Activated T-helper 2 cell treated with anti-CD3 and anti-CD28 coated beads, Interferon-gamma antibody, Interleukin-2, Interleukin-4, amounts not matched to agents 10 μg/mL and 5 μg/mL and 100 μg/mL, durations not matched to agents 14 hours and 24 hours and 36 hours (primary cell): Measurements from ENCODE around the gene PRICKLE3. TPM values are rescaled to one million over a fixed set of nuclear protein-coding genes. Genes with fewer than 3 reads are reported as not detected.

Source experiments
- DNase-seq: peaks from one replicate; pipeline ENCODE4 v3.0.0; 2021; ENCODE audit warnings: low spot score
- H3K27ac Mint-ChIP-seq: one replicate; pipeline ENCODE4 v1.8.0; 2021; ENCODE audit warnings: mixed read lengths
- H3K27me3 Mint-ChIP-seq: one replicate; pipeline ENCODE4 v1.8.0; 2021; ENCODE audit warnings: low read depth, mixed read lengths
- H3K36me3 Mint-ChIP-seq: one replicate; pipeline ENCODE4 v1.8.0; 2021; ENCODE audit warnings: low read depth, mixed read lengths
- H3K4me1 Mint-ChIP-seq: one replicate; pipeline ENCODE4 v1.8.0; 2021; ENCODE audit warnings: low read depth, mixed read lengths
- H3K4me3 Mint-ChIP-seq: one replicate; pipeline ENCODE4 v1.8.0; 2021; ENCODE audit warnings: low read depth, mild to moderate bottlenecking, moderate library complexity, mixed read lengths
- H3K9me3 Mint-ChIP-seq: one replicate; pipeline ENCODE4 v1.8.0; 2021; ENCODE audit warnings: mixed read lengths
- intact Hi-C: fragments of 100-400 bp; cut with micrococcal nuclease; formaldehyde crosslinking; loops from one replicate; pipeline ENCODE4 v1.15.1; 2023
- total RNA-seq: library from RNA; stranded (reverse); gene quantifications from 2 replicates; pipeline ENCODE4 v1.2.3, GENCODE V29; 2022

PRICKLE3 gene
- total RNA-seq, 1 donor from 2014 or later: 26.9 TPM

DNA sequence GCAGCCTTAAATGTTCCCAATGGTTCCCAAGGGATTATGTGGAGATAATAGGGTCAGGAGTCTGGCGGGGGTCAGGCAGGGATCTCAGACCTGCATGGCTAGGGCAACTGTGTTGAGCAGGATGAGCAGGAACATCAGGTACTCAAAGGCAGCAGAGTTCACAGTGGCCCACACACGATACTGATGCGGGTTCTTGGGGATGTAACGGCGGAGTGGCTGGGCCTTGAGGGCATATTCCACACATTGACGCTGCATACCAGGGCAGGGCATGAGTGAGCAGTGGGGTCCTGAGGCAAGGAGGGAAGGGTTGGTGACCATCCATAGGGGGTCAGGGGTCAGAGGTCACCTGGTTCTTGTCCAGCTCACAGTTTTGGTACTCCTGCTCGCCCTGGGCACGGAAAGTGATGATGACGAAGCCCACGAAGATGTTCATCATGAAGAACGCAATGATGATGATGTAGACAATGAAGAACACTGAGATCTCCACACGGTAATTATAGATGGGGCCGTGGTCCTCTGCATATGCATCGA, 28.9 kb upstream of the PRICKLE3 start:
- no peak overlapping the region for H3K4me3 Mint-ChIP-seq
- no peak for DNase-seq
- H3K27me3 Mint-ChIP-seq: no peaks in the 10 kb centered on the region
- H3K4me1 Mint-ChIP-seq: no peaks in the 10 kb centered on the region
- intact Hi-C loops: no loop called here
- H3K27ac Mint-ChIP-seq: no peak overlapping the region
- no peaks in the 10 kb centered on the region for H3K36me3 Mint-ChIP-seq
- no peaks in the 10 kb centered on the region for H3K9me3 Mint-ChIP-seq

DNA sequence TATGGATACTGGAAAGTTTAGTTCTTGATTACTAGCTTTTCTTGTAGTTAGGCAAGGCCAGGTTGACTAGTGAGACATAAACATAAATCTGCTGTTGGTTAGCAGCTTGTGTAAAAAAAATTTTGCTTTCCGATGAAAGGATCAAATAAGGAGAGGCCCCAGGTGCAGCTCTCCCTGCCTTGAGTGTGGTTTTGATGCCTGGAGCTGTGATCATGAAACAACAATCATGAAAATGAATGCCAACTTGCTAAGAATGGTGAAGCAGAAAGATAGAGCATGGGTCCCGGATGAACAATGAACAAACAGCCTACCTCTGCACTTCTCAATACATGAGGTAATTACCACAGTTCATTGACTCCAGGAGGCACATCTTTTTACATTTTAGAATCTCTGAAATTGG, 28.2 kb upstream of the PRICKLE3 start:
- H3K4me3 Mint-ChIP-seq: no peak overlapping the region
- no peaks in the 10 kb centered on the region for H3K9me3 Mint-ChIP-seq
- DNase-seq: no peak
- intact Hi-C loops: no loop called here
- H3K27ac Mint-ChIP-seq: no peak overlapping the region
- no peaks in the 10 kb centered on the region for H3K4me1 Mint-ChIP-seq
- no peaks in the 10 kb centered on the region for H3K36me3 Mint-ChIP-seq
- no peaks in the 10 kb centered on the region for H3K27me3 Mint-ChIP-seq

DNA sequence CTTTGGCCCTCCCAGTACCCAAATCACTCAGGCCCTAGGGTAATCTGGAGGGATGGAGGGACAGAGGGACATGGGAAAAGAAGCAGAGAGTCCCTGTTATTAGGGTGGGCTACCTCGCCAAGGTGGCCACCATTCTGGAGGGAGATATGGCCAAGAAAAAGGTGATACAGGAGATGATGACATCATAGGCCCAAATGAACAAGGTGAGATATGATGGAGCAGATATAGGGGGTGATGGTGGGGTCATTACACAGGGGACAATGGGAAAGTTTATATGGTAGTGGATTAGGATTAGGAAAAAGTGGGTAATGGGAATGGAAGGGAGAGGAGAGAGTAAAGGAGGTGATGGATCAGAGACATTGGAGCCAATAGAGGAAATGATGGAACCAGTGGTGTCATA, 26.7 kb upstream of the PRICKLE3 start:
- intact Hi-C loops: no loop called here

DNA sequence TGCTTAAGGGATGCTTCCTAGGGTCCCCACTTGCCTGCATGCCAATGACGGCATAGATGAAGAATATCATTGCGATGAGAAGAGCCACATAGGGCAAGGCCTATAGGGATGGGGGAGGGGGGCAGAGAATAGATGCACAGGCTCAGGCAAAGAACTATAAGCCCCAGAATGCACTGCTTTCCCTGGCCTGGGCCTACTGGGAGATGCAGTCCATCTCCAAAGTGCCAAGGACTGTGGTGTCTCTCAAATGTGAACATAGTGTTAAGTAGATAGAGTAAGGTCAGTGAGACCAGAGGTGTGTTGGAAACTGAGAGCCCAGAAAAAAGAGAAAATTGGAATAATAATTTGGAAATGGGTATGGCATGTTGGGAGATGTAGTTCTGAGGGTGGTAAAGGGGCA, 26.0 kb upstream of the PRICKLE3 start:
- intact Hi-C loops: no loop called here
- no peak for DNase-seq
- no peaks in the 10 kb centered on the region for H3K27me3 Mint-ChIP-seq
- no peaks in the 10 kb centered on the region for H3K4me1 Mint-ChIP-seq
- H3K36me3 Mint-ChIP-seq: no peaks in the 10 kb centered on the region
- no peak overlapping the region for H3K27ac Mint-ChIP-seq
- no peak overlapping the region for H3K4me3 Mint-ChIP-seq
- H3K9me3 Mint-ChIP-seq: no peaks in the 10 kb centered on the region

More for the DNA sequence above, 26.7 kb upstream of the PRICKLE3 start:
- no peaks in the 10 kb centered on the region for H3K36me3 Mint-ChIP-seq
- no peak for DNase-seq
- no peak overlapping the region for H3K4me3 Mint-ChIP-seq
- H3K27ac Mint-ChIP-seq: no peak overlapping the region
- no peaks in the 10 kb centered on the region for H3K4me1 Mint-ChIP-seq
- no peaks in the 10 kb centered on the region for H3K9me3 Mint-ChIP-seq
- no peaks in the 10 kb centered on the region for H3K27me3 Mint-ChIP-seq

DNA sequence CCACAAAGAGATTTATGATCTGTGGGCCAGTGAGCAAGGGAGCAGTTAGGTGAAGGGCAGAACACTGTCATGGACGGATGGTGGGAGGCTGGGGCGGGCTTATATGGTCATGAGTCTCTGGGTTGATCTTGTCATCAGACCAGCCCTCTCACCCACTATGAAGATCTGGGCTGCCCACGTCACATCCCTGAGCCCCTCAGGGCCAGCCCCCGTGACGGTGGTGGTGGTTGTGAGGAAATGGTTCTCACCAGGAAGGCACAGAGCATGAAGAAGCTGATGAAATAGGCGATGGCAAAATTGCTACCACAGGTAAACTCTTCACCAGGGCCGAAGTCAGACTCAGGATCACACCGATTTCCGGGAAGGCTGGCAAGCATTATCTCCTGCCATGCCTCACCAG, 24.9 kb upstream of the PRICKLE3 start:
- no peaks in the 10 kb centered on the region for H3K27me3 Mint-ChIP-seq
- H3K36me3 Mint-ChIP-seq: no peaks in the 10 kb centered on the region
- no peak overlapping the region for H3K4me3 Mint-ChIP-seq
- intact Hi-C loops: no loop called here
- H3K9me3 Mint-ChIP-seq: no peaks in the 10 kb centered on the region
- no peak for DNase-seq
- no peak overlapping the region for H3K27ac Mint-ChIP-seq
- no peaks in the 10 kb centered on the region for H3K4me1 Mint-ChIP-seq

DNA sequence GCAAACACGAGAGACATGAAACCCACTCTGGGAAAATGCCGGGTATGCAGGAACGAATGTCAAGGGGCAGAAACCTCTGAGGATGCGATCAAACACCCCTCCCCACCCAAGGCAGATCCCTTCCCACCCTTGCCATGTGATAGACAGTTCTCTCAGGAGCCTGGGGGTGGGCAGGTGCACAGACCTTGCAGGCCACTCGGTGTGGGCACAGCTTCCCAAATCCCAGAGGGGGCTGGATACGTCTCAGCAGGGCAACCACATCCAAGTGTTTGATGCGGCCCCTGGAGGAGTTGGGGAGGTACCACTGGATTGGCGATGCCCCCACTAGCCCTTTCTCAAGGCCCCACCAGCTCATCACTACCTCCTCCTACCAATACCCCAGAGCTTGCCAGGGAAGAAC, 24.2 kb upstream of the PRICKLE3 start:
- Mint-ChIP-seq H3K27ac (no peak overlapping the region), H3K9me3 (no peaks in the 10 kb centered on the region), H3K27me3 (no peaks in the 10 kb centered on the region), H3K36me3 (no peaks in the 10 kb centered on the region), H3K4me3 (no peak overlapping the region), H3K4me1 (no peaks in the 10 kb centered on the region)
- no peak for DNase-seq
- intact Hi-C loops: no loop called here

DNA sequence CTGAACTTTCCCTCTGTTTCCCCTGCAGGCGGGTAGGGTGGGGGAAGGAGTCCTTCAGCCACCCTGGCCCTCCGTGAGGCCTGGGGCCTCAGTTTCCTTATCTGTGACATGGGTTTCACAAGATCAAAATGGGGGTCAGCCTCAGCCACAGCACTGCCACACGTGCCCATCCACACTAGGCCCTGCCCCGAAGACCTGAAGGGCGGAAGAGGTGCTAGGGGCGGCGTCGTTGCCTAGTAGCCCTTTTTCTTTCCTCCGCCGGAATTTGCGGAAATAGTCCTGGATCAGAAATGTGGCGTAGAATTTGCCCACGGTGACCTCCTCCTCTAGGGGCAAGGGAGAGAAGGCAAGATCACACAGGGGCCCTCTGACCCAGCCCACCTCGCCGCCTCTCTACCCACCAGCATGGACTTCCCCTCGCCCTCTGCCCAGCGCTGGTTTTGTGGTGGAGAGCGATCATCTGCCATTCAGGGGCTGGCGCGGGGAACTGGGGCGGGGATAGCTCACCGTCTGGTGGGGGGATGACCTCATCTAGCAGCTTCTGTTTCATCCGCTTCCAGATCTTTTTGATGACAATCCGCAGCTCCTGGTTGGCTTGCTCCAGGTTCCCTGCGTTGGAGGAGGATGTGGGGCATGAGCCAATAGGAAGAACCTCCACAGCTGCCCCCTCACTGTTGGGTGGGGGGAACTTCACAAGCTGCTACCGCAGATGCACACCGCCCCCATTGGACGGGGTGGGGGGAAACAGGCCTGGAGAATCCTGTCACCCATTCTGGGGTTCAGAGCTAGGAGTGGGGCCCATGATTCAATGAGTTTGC, 23.5 kb upstream of the PRICKLE3 start:
- DNase-seq: no peak
- H3K4me1 Mint-ChIP-seq: no peaks in the 10 kb centered on the region
- H3K36me3 Mint-ChIP-seq: no peaks in the 10 kb centered on the region
- no peak overlapping the region for H3K4me3 Mint-ChIP-seq
- no peak overlapping the region for H3K27ac Mint-ChIP-seq
- H3K9me3 Mint-ChIP-seq: no peaks in the 10 kb centered on the region
- intact Hi-C loops: no loop called here
- H3K27me3 Mint-ChIP-seq: no peaks in the 10 kb centered on the region

DNA sequence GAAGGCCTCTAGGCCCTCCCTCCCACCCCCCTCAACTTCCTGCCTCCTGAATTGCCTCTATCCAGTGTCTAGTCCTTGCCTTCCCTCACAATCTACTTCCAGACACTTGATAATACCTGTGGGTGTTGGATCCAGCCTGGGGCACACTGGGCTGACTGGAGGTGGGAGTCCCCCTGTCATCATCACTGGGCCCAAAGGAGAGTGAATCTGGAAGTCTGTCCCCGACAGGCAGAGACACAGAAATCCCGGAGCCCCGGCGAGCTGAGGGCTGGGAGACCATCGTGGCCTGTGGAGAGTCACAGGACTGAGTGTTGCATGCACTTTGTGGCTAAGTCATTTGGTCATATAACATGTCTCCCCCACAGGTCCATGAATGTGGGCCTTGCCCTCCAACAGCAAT, 22.2 kb upstream of the PRICKLE3 start:
- intact Hi-C loops: no loop called here

DNA sequence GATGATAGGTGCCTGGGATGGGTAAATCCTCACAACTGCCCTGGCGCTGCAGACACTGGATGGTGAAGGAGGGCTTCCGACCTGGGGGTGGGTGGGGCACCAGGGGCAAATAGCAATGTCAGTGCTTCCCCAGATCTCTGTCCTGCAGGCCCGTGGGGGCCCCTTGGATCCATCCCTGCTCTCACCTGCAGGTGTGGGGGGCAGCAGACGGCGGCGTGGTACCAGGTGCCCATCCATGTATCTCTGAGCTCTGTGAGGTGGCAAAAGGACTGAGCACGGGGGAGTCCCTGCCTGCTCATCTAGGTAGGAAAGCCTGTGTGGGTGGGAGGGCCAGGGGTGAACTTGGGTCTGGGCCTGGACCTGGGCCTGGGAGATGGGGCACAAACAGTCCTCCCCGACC, 20.4 kb upstream of the PRICKLE3 start:
- Mint-ChIP-seq H3K4me3 (no peak overlapping the region), H3K9me3 (no peaks in the 10 kb centered on the region), H3K27me3 (no peaks in the 10 kb centered on the region), H3K4me1 (no peaks in the 10 kb centered on the region), H3K36me3 (no peaks in the 10 kb centered on the region), H3K27ac (no peak overlapping the region)
- no peak for DNase-seq
- intact Hi-C loops: no loop called here

More for the DNA sequence above, 22.2 kb upstream of the PRICKLE3 start:
- no peak overlapping the region for H3K27ac Mint-ChIP-seq
- no peaks in the 10 kb centered on the region for H3K27me3 Mint-ChIP-seq
- no peaks in the 10 kb centered on the region for H3K9me3 Mint-ChIP-seq
- H3K4me1 Mint-ChIP-seq: no peaks in the 10 kb centered on the region
- DNase-seq: no peak
- H3K4me3 Mint-ChIP-seq: no peak overlapping the region
- no peaks in the 10 kb centered on the region for H3K36me3 Mint-ChIP-seq

DNA sequence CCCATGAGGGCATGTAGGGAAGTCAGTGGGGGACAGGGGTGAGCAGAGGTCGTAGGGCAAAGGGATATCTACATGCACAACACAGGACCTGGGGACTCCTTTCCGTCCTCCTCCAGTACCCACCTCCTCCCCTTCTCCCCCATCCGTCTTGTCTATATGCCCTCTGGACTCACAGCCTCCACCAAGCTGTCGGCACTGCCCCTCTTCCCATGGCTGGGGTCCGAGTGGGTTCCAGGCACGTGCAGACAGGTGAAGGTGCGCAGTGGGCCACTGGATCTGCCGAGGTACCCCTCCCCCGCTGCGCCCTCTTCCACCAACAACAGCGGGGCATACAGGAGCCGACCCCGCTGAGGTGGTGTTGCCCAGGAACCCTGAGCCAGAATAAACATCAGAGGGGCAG, 19.3 kb upstream of the PRICKLE3 start:
- Mint-ChIP-seq H3K27me3 (no peaks in the 10 kb centered on the region), H3K9me3 (no peaks in the 10 kb centered on the region), H3K4me1 (peaks cover 3% of the 10 kb centered on the region), H3K36me3 (no peaks in the 10 kb centered on the region), H3K4me3 (no peak overlapping the region), H3K27ac (no peak overlapping the region)
- intact Hi-C loops: no loop called here
- no peak for DNase-seq

DNA sequence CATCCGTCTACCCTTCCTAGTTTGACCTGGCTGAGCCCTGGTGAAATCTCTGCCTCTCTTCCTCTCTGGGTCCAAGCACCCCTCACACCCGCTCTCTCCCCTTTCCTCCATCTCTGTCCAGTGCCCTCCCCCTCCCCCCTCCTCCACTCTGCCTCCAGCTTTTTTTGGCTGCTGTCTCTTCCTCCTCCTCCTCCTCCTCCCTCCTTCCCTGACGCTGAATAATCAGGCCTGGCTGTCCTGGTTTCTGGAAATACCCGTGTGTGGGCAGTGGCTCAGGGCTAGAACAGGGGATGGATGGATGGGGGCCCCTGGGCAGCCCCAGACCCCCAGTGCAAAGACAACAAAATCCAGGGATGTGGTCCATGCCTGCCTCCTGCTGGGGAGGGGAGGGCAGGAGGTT, 18.5 kb upstream of the PRICKLE3 start:
- intact Hi-C loops: no loop called here
- Mint-ChIP-seq H3K27me3 (no peaks in the 10 kb centered on the region), H3K4me3 (no peak overlapping the region), H3K9me3 (no peaks in the 10 kb centered on the region), H3K36me3 (no peaks in the 10 kb centered on the region), H3K4me1 (peaks cover 3% of the 10 kb centered on the region), H3K27ac (no peak overlapping the region)
- no peak for DNase-seq

DNA sequence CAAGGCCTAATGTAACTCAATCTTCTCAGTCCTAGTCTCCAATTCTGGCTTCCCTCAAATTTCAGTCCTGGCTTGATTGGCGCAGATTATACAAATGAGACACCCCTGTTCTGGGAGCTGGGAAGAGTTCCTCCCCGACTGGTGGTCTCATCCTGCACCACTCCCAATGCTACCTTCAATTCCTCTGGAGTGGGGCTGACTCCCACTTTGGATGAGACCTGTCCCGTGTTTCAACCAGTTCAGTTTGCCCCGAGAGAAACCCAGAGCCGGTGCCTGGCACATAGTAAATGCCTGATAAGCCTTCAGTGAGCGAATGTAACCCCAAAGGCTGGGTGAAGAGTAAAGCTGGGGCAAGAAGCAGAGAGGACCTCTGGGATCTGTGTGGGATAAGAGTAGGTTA, 17.8 kb upstream of the PRICKLE3 start:
- Mint-ChIP-seq H3K4me3 (no peak overlapping the region), H3K27ac (no peak overlapping the region), H3K4me1 (peaks cover 4% of the 10 kb centered on the region), H3K36me3 (no peaks in the 10 kb centered on the region), H3K9me3 (no peaks in the 10 kb centered on the region), H3K27me3 (no peaks in the 10 kb centered on the region)
- intact Hi-C loops: no loop called here
- DNase-seq: no peak

DNA sequence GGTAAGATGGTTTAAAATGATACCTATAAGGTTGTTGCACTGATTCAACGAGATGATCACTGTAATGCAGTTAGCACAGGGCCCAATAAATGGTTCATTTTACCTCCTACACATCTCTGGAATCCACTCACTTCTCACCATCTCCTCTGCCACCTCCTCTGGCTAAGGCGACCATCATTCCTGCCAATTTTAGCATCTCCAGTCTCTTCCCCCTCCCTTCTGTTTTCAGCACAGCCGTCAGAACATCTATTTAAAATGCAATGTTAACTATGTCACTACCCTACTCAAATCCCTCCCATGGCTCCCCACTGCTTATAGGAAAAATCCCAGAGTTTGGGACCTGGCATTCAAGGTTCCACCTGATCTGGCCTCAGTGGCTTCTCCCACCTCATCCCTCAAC, 17.4 kb upstream of the PRICKLE3 start:
- DNase-seq: no peak
- Mint-ChIP-seq H3K4me1 (peaks cover 8% of the 10 kb centered on the region), H3K27ac (no peak overlapping the region), H3K36me3 (no peaks in the 10 kb centered on the region), H3K27me3 (no peaks in the 10 kb centered on the region), H3K9me3 (no peaks in the 10 kb centered on the region), H3K4me3 (no peak overlapping the region)
- intact Hi-C loops: no loop called here
